ENCODE measurements around the gene WWC2.

WWC2 gene

GRCh38 chr4:183157215-183157614 is 58.2 kb downstream of the WWC2 start:
- Histone ChIP-seq H3K27ac (no peak overlapping the region), H3K4me3 (ENCODE audit: low read depth, low read length) (no peak overlapping the region), H3K9me3 (ENCODE audit: severe bottlenecking) (no peaks in the 10 kb centered on the region), H3K27me3 (ENCODE audit: insufficient read depth, low read depth, severe bottlenecking) (no peaks in the 10 kb centered on the region), H3K36me3 (no peaks in the 10 kb centered on the region)
- no peak for TF ChIP-seq CTCF (IDR thresholded peaks at IDR 0.05; ENCODE audit: low read depth, low read length)
- no peak for DNase-seq

- Histone ChIP-seq H3K27me3 (ENCODE audit: insufficient read depth, low read depth, severe bottlenecking) (no peaks in the 10 kb centered on the region), H3K4me3 (ENCODE audit: low read depth, low read length) (no peak overlapping the region), H3K27ac (no peak overlapping the region), H3K36me3 (no peaks in the 10 kb centered on the region), H3K9me3 (ENCODE audit: severe bottlenecking) (no peaks in the 10 kb centered on the region)
- DNase-seq, result no peak
- TF ChIP-seq CTCF (IDR thresholded peaks at IDR 0.05; ENCODE audit: low read depth, low read length), result no peak
Measured at GRCh38 chr4:183158062-183158461, 59.0 kb downstream of the WWC2 start.

GRCh38 chr4:183161630-183162029 is 62.6 kb downstream of the WWC2 start:
- no peak for DNase-seq
- no peaks in the 10 kb centered on the region for H3K36me3 ChIP-seq
- no peak for TF ChIP-seq CTCF (IDR thresholded peaks at IDR 0.05; ENCODE audit: low read depth, low read length)
- H3K9me3 ChIP-seq (ENCODE audit: severe bottlenecking), result no peaks in the 10 kb centered on the region
- no peak overlapping the region for H3K27ac ChIP-seq
- no peaks in the 10 kb centered on the region for H3K27me3 ChIP-seq (ENCODE audit: insufficient read depth, low read depth, severe bottlenecking)
- no peak overlapping the region for H3K4me3 ChIP-seq (ENCODE audit: low read depth, low read length)

- H3K27ac ChIP-seq, result no peak overlapping the region
- DNase-seq, result no peak
- H3K36me3 ChIP-seq, result no peaks in the 10 kb centered on the region
- no peak for TF ChIP-seq CTCF (IDR thresholded peaks at IDR 0.05; ENCODE audit: low read depth, low read length)
- H3K9me3 ChIP-seq (ENCODE audit: severe bottlenecking), result no peaks in the 10 kb centered on the region
- no peaks in the 10 kb centered on the region for H3K27me3 ChIP-seq (ENCODE audit: insufficient read depth, low read depth, severe bottlenecking)
- H3K4me3 ChIP-seq (ENCODE audit: low read depth, low read length), result no peak overlapping the region
Measured at GRCh38 chr4:183163135-183163534, 64.1 kb downstream of the WWC2 start.

- Histone ChIP-seq H3K4me3 (ENCODE audit: low read depth, low read length) (no peak overlapping the region), H3K27ac (no peak overlapping the region), H3K27me3 (ENCODE audit: insufficient read depth, low read depth, severe bottlenecking) (no peaks in the 10 kb centered on the region), H3K36me3 (no peaks in the 10 kb centered on the region), H3K9me3 (ENCODE audit: severe bottlenecking) (no peaks in the 10 kb centered on the region)
- DNase-seq, result no peak
- TF ChIP-seq CTCF (IDR thresholded peaks at IDR 0.05; ENCODE audit: low read depth, low read length), result no peak
Measured at GRCh38 chr4:183164963-183165362, 65.9 kb downstream of the WWC2 start.

GRCh38 chr4:183165376-183165775 is 66.3 kb downstream of the WWC2 start:
- DNase-seq, result no peak
- H3K4me3 ChIP-seq (ENCODE audit: low read depth, low read length), result no peak overlapping the region
- H3K27me3 ChIP-seq (ENCODE audit: insufficient read depth, low read depth, severe bottlenecking), result no peaks in the 10 kb centered on the region
- H3K36me3 ChIP-seq, result no peaks in the 10 kb centered on the region
- no peak overlapping the region for H3K27ac ChIP-seq
- TF ChIP-seq CTCF (IDR thresholded peaks at IDR 0.05; ENCODE audit: low read depth, low read length), result no peak
- no peaks in the 10 kb centered on the region for H3K9me3 ChIP-seq (ENCODE audit: severe bottlenecking)
